ENCODE data around the gene GRIK4.

GRIK4 gene

GRCh38 chr11:120676991-120677390, 165.4 kb downstream of the GRIK4 start:
- DNase-seq (ENCODE audit: low spot score), result no peak
- in situ Hi-C loops (cut with MboI; ENCODE audit: low sequenced_read_pairs, unreplicated experiment), result no loop called here
- no peak for TF ChIP-seq CTCF (IDR thresholded peaks at IDR 0.05; ENCODE audit: borderline replicate concordance, control extremely low read depth, extremely low read depth, insufficient read depth, missing control alignments)

GRCh38 chr11:120680322-120680721, 168.8 kb downstream of the GRIK4 start:
- no peak for TF ChIP-seq CTCF (IDR thresholded peaks at IDR 0.05; ENCODE audit: borderline replicate concordance, control extremely low read depth, extremely low read depth, insufficient read depth, missing control alignments)
- in situ Hi-C loops (cut with MboI; ENCODE audit: low sequenced_read_pairs, unreplicated experiment), result loop anchor here (10.0 kb wide), 1 partner anchor 156 kb away; no protein-coding TSS in a partner anchor

GRCh38 chr11:120681434-120682331, 170.1 kb downstream of the GRIK4 start:
- DNase-seq (ENCODE audit: low spot score), result no peak
- no peak for TF ChIP-seq CTCF (IDR thresholded peaks at IDR 0.05; ENCODE audit: borderline replicate concordance, control extremely low read depth, extremely low read depth, insufficient read depth, missing control alignments)
- in situ Hi-C loops (cut with MboI; ENCODE audit: low sequenced_read_pairs, unreplicated experiment), result loop anchor here (10.0 kb wide), 1 partner anchor 157 kb away; no protein-coding TSS in a partner anchor

More at GRCh38 chr11:120680322-120680721, 168.8 kb downstream of the GRIK4 start:
- DNase-seq (ENCODE audit: low spot score), result no peak

- in situ Hi-C loops (cut with MboI; ENCODE audit: low sequenced_read_pairs, unreplicated experiment), result loop anchor here (10.0 kb wide), 1 partner anchor 157 kb away; no protein-coding TSS in a partner anchor
- DNase-seq (ENCODE audit: low spot score), result no peak
- TF ChIP-seq CTCF (IDR thresholded peaks at IDR 0.05; ENCODE audit: borderline replicate concordance, control extremely low read depth, extremely low read depth, insufficient read depth, missing control alignments), result no peak
Observed at GRCh38 chr11:120682332-120682649, 170.7 kb downstream of the GRIK4 start.

- DNase-seq (ENCODE audit: low spot score), result no peak
- TF ChIP-seq CTCF (IDR thresholded peaks at IDR 0.05; ENCODE audit: borderline replicate concordance, control extremely low read depth, extremely low read depth, insufficient read depth, missing control alignments), result no peak
- in situ Hi-C loops (cut with MboI; ENCODE audit: low sequenced_read_pairs, unreplicated experiment), result loop anchor here (10.0 kb wide), 1 partner anchor 158 kb away; no protein-coding TSS in a partner anchor
Observed at GRCh38 chr11:120682866-120683265, 171.3 kb downstream of the GRIK4 start.

GRCh38 chr11:120686516-120686915, 175.0 kb downstream of the GRIK4 start:
- in situ Hi-C loops (cut with MboI; ENCODE audit: low sequenced_read_pairs, unreplicated experiment), result loop anchor here (10.0 kb wide), 1 partner anchor 162 kb away; no protein-coding TSS in a partner anchor
- DNase-seq (ENCODE audit: low spot score), result no peak

More at GRCh38 chr11:120686516-120686915, 175.0 kb downstream of the GRIK4 start:
- TF ChIP-seq CTCF (IDR thresholded peaks at IDR 0.05; ENCODE audit: borderline replicate concordance, control extremely low read depth, extremely low read depth, insufficient read depth, missing control alignments), result no peak

Data from GM13976 (cell line).